ENCODE measurements around the gene TNFRSF4.

GRCh38 chr1:1237874-1238701 is 24.1 kb upstream of the TNFRSF4 start:
- TF ChIP-seq CTCF (IDR thresholded peaks at IDR 0.05) (no peak), POLR2A (IDR thresholded peaks at IDR 0.05) (no peak), POLR2AphosphoS5 (IDR thresholded peaks at IDR 0.05) (no peak)
